ENCODE results near the gene RILP.

RILP gene

GRCh38 chr17:1627982-1628855 is 21.4 kb downstream of the RILP start, which contains the start of gene SLC43A2:
Gene SLC43A2, minus strand, starts transcription at chr17:1628834. Its CDS starts 960 bp downstream, at chr17:1627874.
- DNase-seq: peak; percentile 78

- DNase-seq: no peak
Measured at GRCh38 chr17:1627182-1627981, 22.3 kb downstream of the RILP start.

- DNase-seq: no peak
Measured at GRCh38 chr17:1626333-1626732, 23.3 kb downstream of the RILP start.

GRCh38 chr17:1625581-1625980 is 24.1 kb downstream of the RILP start:
- no peak for DNase-seq

- DNase-seq: no peak
Measured at GRCh38 chr17:1625053-1625452, 24.6 kb downstream of the RILP start.

GRCh38 chr17:1624650-1625049 is 25.0 kb downstream of the RILP start:
- no peak for DNase-seq

- DNase-seq: no peak
Measured at GRCh38 chr17:1623057-1623630, 26.5 kb downstream of the RILP start.

- DNase-seq: no peak
Measured at GRCh38 chr17:1621273-1621954, 28.3 kb downstream of the RILP start.

GRCh38 chr17:1620486-1620885 is 29.2 kb downstream of the RILP start:
- DNase-seq: no peak

- no peak for DNase-seq
Measured at GRCh38 chr17:1617620-1618174, 32.0 kb downstream of the RILP start.

- no peak for DNase-seq
Measured at GRCh38 chr17:1616101-1616500, 33.6 kb downstream of the RILP start.

- DNase-seq: no peak
Measured at GRCh38 chr17:1612400-1612799, 37.3 kb downstream of the RILP start.

GRCh38 chr17:1611715-1612114 is 38.0 kb downstream of the RILP start:
- no peak for DNase-seq

- no peak for DNase-seq
Measured at GRCh38 chr17:1608676-1609075, 41.0 kb downstream of the RILP start.

- DNase-seq: no peak
Measured at GRCh38 chr17:1607971-1608320, 41.7 kb downstream of the RILP start.

GRCh38 chr17:1606352-1606985 is 43.2 kb downstream of the RILP start:
- DNase-seq: peak; percentile 60

- no peak for DNase-seq
Measured at GRCh38 chr17:1605681-1606351, 43.9 kb downstream of the RILP start.

- DNase-seq: no peak
Measured at GRCh38 chr17:1604831-1605528, 44.7 kb downstream of the RILP start.

GRCh38 chr17:1601571-1601970 is 48.1 kb downstream of the RILP start:
- no peak for DNase-seq

- no peak for DNase-seq
Measured at GRCh38 chr17:1598399-1599095, 51.1 kb downstream of the RILP start.

Measured in stimulated activated CD4-positive, alpha-beta T cell treated with anti-CD3 and anti-CD28 coated beads, Interleukin-4, amount 100 ng/mL, for 24 hours (primary cell).